Coronary artery (tissue), 2 donors: ENCODE results near the gene PRTN3.

Experiments used
- DNase-seq: peaks from one replicate; pipeline ENCODE4 v3.0.0-alpha.2; 2017; ENCODE audit warnings: low spot score
- H3K27ac ChIP-seq, 2 donors: fragments of 200-600 bp; sonication (generic); one replicate each; pipeline ENCODE4 v1.5.1; 2016 to 2019
- H3K4me3 ChIP-seq: fragments of 200-600 bp; sonication (generic); 2 replicates; pipeline ENCODE4 v1.5.1; 2016; ENCODE audit warnings: mild to moderate bottlenecking, moderate library complexity
- TF ChIP-seq, protein P1 (sequence below): fragments of 200-600 bp; sonication (generic); IDR thresholded peaks from one replicate; pipeline ENCODE4 v1.5.1; 2019; ENCODE audit warnings: antibody characterized with exemption

PRTN3 gene

DNA sequence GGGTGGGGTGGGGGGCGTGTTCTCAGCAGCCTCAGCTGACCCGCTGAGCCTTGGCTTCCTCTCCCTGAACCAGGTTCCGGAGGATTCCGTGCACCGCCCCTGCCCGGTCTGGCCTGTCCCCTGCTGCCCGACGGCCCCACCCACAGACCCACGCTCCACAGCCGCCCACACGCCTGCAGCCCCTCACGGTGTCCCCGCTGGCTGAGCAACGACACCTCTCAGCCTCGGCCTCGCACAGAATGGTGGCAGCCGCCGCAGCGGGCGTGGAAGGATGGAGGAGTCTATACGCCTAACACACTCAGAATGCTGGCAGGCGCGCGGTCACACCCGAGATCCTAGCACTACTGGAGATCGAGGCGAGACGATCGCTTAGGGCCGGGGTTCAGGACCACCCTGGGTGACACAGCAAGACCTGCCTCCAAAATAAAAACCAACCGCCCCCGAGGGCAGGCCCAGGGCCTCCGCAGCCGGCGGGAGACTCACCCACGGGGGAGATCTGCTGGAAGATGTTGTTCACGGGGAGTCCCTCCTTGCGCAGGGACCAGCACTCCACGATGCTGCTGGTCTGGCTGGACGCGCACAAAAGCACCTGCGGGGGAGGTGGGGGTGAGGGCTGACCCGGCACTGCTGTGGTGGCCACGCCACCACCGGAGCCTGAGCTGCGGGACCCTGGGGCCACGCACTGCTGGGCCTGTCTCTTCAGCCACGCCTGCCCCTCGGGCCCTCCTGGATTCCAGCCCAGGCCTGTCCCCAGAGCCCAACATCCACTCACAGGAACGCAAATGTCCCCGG lies 43.8 kb downstream of the PRTN3 start:
- Histone ChIP-seq H3K27ac (no peak overlapping the region), H3K4me3 (no peak overlapping the region)
- TF ChIP-seq, protein P1, sequence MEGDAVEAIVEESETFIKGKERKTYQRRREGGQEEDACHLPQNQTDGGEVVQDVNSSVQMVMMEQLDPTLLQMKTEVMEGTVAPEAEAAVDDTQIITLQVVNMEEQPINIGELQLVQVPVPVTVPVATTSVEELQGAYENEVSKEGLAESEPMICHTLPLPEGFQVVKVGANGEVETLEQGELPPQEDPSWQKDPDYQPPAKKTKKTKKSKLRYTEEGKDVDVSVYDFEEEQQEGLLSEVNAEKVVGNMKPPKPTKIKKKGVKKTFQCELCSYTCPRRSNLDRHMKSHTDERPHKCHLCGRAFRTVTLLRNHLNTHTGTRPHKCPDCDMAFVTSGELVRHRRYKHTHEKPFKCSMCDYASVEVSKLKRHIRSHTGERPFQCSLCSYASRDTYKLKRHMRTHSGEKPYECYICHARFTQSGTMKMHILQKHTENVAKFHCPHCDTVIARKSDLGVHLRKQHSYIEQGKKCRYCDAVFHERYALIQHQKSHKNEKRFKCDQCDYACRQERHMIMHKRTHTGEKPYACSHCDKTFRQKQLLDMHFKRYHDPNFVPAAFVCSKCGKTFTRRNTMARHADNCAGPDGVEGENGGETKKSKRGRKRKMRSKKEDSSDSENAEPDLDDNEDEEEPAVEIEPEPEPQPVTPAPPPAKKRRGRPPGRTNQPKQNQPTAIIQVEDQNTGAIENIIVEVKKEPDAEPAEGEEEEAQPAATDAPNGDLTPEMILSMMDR = no peak
- no peak for DNase-seq

DNA sequence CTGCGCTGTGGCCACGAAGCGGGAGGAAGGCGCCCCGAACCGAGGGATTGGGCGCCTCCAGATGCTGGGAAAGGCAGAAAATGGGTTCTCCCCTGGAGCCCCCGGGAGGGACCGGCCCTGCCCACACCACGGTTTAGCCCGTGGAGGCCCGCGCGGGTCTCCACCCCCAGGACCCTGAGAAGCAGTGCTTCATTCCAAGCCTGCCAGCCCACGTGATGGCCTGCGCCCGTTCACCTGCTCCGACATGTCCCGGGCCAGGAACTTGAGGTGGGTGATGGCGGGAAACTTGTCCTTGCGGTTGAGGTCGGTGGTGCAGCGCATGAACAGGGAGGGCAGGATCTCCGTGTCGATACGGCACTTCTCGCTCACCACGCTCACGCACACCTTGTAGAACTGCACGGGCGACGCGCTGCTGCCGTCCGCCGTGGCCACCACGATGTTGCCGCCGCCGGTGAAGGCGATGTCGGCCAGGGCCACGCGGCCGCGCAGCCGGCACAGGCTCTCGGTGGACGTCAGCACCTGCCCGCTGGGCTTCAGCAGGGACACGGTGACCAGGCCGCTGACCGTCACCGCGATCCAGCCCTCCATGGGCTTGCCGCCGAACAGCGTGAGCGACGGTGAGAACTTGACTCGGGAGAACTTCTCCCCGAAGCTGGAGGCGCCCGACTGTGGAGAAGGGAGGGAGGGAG lies 44.9 kb downstream of the PRTN3 start:
- Histone ChIP-seq H3K27ac (no peak overlapping the region), H3K4me3 (no peak overlapping the region)
- TF ChIP-seq, protein P1 = no peak
- DNase-seq = no peak

DNA sequence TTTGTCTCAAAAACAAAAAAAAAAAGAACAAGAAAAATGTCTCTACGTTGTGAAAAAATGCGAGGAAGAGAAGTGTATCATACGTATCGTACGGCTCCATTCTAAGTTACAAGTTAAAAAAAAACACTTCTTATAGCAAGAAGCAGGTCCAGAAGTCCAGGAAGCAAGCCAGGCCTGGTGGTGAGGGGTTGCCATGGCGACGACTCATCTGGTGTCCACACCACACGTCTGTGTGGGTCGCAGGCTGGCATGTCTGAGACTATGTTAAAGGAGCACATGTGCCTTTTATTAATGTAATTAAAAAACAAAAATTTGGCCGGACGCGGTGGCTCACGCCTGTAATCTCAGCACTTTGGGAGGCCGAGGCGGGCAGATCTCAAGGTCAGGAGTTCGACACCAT lies 46.3 kb downstream of the PRTN3 start:
- Histone ChIP-seq H3K27ac (no peak overlapping the region), H3K4me3 (no peak overlapping the region)
- TF ChIP-seq, protein P1 = no peak
- DNase-seq = no peak

DNA sequence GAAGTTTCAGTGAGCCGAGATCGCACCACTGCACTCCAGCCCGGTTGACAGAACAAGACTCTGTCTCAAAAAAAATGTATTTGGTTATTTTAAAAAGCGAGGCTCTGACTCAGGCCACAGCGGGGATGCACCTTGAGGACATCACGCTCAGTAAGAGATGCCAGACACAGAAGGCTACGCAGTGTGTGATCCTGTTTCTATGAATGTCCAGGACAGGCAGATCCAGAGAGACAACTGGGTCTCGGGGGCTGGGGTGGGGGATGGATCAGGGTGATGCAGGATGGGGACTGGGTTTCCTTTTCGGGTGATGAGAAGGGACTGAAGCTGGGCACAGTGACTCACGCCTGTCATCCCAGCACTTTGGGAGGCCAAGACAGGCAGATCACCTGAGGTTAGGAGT lies 46.8 kb downstream of the PRTN3 start:
- H3K4me3 ChIP-seq = no peak overlapping the region
- no peak for DNase-seq
- H3K27ac ChIP-seq = no peak overlapping the region
- TF ChIP-seq, protein P1 = no peak

DNA sequence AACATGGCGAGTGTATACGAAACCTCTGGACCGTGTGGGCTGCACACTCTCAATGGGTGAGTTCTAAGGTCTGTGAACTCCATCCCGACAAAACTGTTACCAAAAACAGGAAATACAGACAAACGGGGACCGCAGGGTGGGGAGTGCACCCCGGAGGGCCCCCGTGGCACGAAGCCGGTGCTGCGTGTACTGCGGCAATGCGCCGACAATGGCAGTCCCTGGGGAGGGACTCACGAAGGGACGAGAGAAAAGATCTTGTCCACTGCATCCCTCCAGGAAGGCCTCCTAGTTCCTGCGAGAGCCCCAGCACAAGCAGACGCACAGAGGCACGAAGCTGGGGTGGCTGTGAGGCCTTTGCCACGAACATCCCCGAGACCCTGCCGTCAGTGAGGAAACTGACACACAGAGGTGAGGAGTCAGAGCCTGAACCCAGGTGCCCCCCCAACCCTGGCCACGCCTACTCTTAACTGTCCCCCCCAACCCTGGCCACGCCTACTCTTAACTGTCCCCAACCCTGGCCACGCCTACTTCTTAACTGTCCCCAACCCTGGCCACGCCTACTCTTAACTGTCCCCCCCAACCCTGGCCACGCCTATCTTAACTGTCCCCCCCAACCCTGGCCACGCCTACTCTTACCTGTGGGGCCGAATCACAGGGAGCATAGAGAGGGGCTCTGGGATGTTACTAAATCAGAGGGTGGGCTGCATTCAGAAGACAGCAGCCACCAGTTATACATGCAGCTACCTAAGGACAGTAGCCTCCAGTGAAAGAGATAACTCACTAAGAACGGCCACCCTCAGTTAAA lies 48.0 kb downstream of the PRTN3 start:
- H3K4me3 ChIP-seq = no peak overlapping the region
- TF ChIP-seq, protein P1 = no peak
- DNase-seq = no peak
- no peak overlapping the region for H3K27ac ChIP-seq

DNA sequence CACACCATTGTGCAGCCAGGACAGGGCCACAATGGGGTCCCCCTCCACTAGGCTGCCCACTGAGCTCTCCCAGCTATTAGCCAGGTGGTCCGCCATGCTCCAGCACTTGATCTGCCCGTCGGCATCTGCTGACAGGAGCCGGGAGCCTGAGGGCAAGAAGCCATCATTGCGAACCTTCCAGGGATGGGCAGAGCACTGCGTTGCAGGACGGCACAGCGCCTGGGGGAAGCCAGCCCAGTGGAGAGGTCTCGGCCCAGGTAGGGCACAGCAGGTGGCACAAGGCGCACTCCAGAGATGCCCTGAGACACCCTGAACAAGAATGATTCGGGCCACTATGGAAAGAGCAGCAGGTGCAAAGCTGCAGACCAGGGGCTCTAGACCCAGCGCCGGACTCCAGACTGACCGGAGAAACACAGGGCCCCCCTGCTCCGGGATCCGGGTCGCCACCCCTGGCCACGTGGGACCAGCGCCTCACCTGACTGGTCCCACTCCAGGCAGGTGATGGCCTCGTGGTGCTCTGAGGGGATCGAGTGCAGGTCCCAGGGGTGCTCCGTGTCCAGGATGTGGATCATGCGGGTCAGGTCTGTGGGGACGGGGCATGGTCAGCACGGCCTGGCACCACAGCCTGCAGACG lies 49.0 kb downstream of the PRTN3 start:
- DNase-seq = no peak
- no peak overlapping the region for H3K4me3 ChIP-seq
- no peak overlapping the region for H3K27ac ChIP-seq
- TF ChIP-seq, protein P1 = no peak
